ENCODE results near the gene C16orf78.

The C16orf78 gene

GRCh38 chr16:49436181-49436580, 62.6 kb downstream of the C16orf78 start:
- DNase-seq = no peak

GRCh38 chr16:49437344-49437743, 63.7 kb downstream of the C16orf78 start:
- DNase-seq = no peak

GRCh38 chr16:49439050-49439449, 65.4 kb downstream of the C16orf78 start:
- no peak for DNase-seq

GRCh38 chr16:49439676-49440075, 66.1 kb downstream of the C16orf78 start:
- DNase-seq = no peak

GRCh38 chr16:49440156-49441065, 66.8 kb downstream of the C16orf78 start:
- no peak for DNase-seq

GRCh38 chr16:49441366-49441780, 67.8 kb downstream of the C16orf78 start:
- peak; percentile 60 for DNase-seq

GRCh38 chr16:49442805-49443204, 69.2 kb downstream of the C16orf78 start:
- DNase-seq = no peak

- DNase-seq = no peak
These were observed 70.0 kb downstream of the C16orf78 start for GRCh38 chr16:49443576-49443975.

GRCh38 chr16:49446805-49447204, 73.2 kb downstream of the C16orf78 start:
- no peak for DNase-seq
